ENCODE measurements around the gene ORM1.

The ORM1 gene

DNA sequence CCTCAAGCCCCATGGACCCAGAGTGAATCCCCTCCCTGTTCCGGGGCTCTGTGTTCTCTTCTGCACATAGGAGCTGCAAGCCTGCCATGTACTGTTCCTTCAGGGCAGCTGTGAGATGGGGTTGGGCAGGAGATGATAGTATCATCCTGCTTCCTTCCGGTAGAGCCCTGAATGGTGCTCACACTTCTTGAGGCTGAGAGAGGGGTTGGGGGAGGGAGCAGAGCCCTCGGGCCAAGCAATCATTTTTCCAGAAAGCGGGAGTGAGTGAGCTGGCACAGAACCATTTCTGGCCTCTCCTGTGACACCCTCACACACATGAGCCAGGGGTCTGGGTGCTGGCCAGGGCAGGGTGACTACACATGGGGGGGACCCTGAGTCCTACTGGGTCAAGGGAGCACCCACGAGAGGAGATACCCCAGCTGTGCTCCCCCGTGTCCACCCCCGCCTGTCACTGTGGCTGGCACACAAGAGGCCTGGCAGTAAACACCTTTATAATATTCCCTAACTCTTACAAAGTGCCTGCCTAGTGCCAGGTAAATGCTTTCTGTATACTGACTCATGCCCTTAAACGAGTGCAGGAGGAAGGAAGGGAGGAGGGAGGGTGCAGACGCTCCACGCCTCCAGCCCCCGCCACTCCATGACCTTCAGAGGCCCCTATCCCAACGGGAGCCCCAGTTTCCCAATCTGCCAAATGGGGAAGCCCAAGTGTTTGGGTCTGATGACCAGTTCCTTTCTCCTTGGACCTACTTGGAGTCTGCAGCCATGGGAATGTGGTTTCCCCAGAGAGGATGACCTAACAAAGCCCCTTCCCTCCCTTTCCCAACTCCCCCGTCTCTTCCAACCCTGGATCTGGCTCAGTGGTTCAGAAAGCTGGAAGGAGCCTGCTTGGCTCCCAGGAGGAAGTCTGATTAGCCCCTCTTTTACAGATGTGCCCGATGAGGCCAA is 49.3 kb downstream of the ORM1 start:
- Histone ChIP-seq H3K4me3 (ENCODE audit: low read depth in 1 of 2, low read length in 2 of 2) (no peak overlapping the region), H3K9me3 (ENCODE audit: control insufficient read depth in 1 of 2, low read length in 2 of 2) (no peaks in the 10 kb centered on the region), H3K36me3 (ENCODE audit: control insufficient read depth in 1 of 2, insufficient read depth in 2 of 2, low read length in 2 of 2) (peaks cover 37 to 67% of the 10 kb centered on the region in 2 donors), H3K4me1 (ENCODE audit: control insufficient read depth in 1 of 2, insufficient read depth in 2 of 2, low read length in 2 of 2) (peaks cover 33 to 43% of the 10 kb centered on the region in 2 donors), H3K27ac (ENCODE audit: low read depth, low read length) (peak overlapping the region; percentile 61), H3K27me3 (ENCODE audit: control insufficient read depth in 1 of 2, insufficient read depth in 2 of 2, low read length in 2 of 2) (no peaks in the 10 kb centered on the region), H3K9ac (ENCODE audit: low read depth in 1 of 2, low read length in 2 of 2) (peak overlapping the region in 1 of 2 donors; percentile 37)

DNA sequence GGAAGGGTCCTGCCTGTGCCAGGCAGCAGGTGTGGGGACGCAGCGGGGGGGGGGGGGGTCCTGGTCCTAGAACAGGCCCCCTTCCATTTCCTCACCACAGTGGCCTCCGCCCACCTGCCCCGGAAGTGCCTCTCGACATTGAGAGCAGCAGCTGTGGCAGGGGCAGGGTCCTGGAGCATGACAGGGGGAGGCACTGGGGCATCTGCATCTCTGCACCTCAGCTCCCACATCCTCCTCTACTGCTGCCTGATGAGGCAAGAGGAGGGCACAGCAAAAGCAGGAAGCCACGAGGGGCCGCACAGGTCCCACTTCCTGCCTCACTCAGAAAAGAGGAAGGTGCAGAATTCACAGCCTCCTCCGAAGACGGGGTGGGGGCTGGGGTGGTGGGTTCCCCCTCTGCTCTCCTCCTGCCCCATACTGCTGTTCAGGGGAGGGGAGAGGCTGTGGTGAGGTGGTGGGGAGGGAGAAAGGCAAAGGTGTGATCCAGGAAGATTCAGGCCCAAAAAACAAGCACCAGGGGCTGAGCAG is 50.1 kb downstream of the ORM1 start:
- H3K27ac ChIP-seq (ENCODE audit: low read depth, low read length) = peak overlapping the region; percentile 35
- peaks cover 37 to 67% of the 10 kb centered on the region in 2 donors for H3K36me3 ChIP-seq (ENCODE audit: control insufficient read depth in 1 of 2, insufficient read depth in 2 of 2, low read length in 2 of 2)
- no peaks in the 10 kb centered on the region for H3K9me3 ChIP-seq (ENCODE audit: control insufficient read depth in 1 of 2, low read length in 2 of 2)
- no peaks in the 10 kb centered on the region for H3K27me3 ChIP-seq (ENCODE audit: control insufficient read depth in 1 of 2, insufficient read depth in 2 of 2, low read length in 2 of 2)
- no peak overlapping the region for H3K4me3 ChIP-seq (ENCODE audit: low read depth in 1 of 2, low read length in 2 of 2)
- H3K9ac ChIP-seq (ENCODE audit: low read depth in 1 of 2, low read length in 2 of 2) = no peak overlapping the region
- H3K4me1 ChIP-seq (ENCODE audit: control insufficient read depth in 1 of 2, insufficient read depth in 2 of 2, low read length in 2 of 2) = peaks cover 26 to 38% of the 10 kb centered on the region in 2 donors

DNA sequence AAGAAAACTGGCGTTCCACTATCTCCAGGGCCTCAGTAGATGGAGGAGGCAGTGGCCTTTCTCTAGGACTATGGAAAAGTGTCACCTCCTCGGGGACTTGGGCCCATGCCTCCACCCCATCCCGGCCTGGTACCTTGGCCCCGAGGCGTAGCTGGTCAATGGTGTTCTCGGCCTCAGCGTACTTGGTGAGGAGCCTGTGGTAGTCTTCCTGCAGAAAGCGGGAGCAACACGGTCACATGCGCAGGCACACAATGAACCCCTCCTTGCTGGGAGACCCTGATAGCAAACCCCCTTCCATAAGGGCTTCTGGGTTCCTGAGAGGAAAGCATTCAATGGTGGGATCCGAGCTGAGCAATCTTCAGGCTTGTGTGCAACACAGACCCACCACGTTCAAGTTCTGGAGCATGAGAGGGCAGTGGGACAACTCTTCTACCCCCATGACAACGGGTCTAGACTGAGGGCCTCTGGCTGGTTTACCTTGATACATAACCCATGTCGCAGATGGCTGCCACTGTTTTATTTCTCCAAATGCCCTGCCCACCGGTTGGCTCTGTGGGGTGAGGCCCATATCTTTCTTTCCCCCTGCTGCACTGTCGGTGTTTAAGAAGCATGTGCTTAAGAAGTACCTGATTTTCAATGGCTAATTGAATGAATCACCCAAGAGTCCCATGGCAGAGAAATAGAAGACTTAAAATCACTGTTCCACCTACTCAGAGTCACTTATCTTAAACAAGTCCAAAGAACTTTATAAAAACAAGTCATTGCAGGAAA is 51.2 kb downstream of the ORM1 start:
- Histone ChIP-seq H3K27ac (ENCODE audit: low read depth, low read length) (no peak overlapping the region), H3K27me3 (ENCODE audit: control insufficient read depth in 1 of 2, insufficient read depth in 2 of 2, low read length in 2 of 2) (no peaks in the 10 kb centered on the region), H3K9ac (ENCODE audit: low read depth in 1 of 2, low read length in 2 of 2) (no peak overlapping the region), H3K9me3 (ENCODE audit: control insufficient read depth in 1 of 2, low read length in 2 of 2) (no peaks in the 10 kb centered on the region), H3K4me3 (ENCODE audit: low read depth in 1 of 2, low read length in 2 of 2) (no peak overlapping the region), H3K36me3 (ENCODE audit: control insufficient read depth in 1 of 2, insufficient read depth in 2 of 2, low read length in 2 of 2) (peaks cover 34 to 68% of the 10 kb centered on the region in 2 donors), H3K4me1 (ENCODE audit: control insufficient read depth in 1 of 2, insufficient read depth in 2 of 2, low read length in 2 of 2) (peaks cover 25 to 44% of the 10 kb centered on the region in 2 donors)

DNA sequence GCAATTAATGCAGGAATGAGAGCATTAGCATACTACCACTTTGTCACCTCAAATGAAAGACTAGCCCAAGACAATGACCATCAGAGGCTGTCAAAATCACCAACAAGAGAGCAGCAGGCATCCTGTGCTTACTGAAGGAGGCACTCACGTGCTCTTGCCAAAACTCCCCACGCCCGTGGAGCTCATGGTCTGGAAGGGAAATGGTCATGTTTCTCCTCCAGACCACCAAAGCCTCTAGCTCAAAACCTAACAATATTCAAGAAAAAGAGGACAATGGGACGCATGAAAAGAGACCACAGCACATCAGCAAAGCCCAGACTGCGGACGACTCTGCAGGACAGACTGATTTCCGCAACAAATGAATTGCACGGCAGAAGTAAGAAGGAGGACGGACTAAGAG is 52.0 kb downstream of the ORM1 start:
- H3K9me3 ChIP-seq (ENCODE audit: control insufficient read depth in 1 of 2, low read length in 2 of 2) = no peaks in the 10 kb centered on the region
- H3K4me3 ChIP-seq (ENCODE audit: low read depth in 1 of 2, low read length in 2 of 2) = no peak overlapping the region
- no peaks in the 10 kb centered on the region for H3K27me3 ChIP-seq (ENCODE audit: control insufficient read depth in 1 of 2, insufficient read depth in 2 of 2, low read length in 2 of 2)
- H3K4me1 ChIP-seq (ENCODE audit: control insufficient read depth in 1 of 2, insufficient read depth in 2 of 2, low read length in 2 of 2) = peaks cover 25 to 42% of the 10 kb centered on the region in 2 donors
- H3K27ac ChIP-seq (ENCODE audit: low read depth, low read length) = no peak overlapping the region
- no peak overlapping the region for H3K9ac ChIP-seq (ENCODE audit: low read depth in 1 of 2, low read length in 2 of 2)
- H3K36me3 ChIP-seq (ENCODE audit: control insufficient read depth in 1 of 2, insufficient read depth in 2 of 2, low read length in 2 of 2) = peaks cover 40 to 68% of the 10 kb centered on the region in 2 donors

DNA sequence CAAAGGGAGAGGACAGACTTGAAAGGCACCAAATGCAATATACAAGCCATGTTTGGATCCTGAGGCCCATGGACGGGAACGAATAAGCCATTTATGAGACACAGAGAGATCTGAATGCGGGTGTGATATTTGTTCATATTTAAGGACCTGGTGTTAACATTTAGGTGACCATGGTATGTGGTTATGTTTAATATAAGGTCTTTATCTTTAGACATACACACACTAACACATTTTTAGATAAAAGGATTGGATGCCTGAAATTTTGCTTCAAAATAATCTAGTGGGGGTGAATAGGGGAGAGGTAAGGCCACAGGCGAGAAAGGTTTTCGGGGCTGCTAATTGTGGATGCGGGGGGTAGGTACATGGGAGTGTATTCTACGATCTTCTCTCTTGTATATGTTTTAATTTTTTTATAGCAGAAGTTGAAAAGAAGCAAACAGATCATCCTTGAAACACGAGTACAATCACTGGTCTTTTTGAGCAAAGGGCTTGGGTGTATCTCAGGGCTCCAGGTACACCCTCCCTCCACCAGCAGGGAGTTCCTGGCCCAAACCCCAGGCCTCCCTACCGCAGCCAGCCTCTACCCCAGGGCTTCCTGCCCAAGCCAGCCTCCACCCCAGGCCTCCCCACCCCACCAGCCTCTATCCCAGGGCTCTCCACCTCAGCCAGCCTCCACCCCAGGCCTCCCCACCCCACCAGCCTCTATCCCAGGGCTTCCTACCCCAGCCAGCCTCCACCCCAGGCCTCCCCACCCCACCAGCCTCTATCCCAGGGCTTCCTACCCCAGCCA is 52.7 kb downstream of the ORM1 start:
- no peak overlapping the region for H3K27ac ChIP-seq (ENCODE audit: low read depth, low read length)
- peaks cover 40 to 74% of the 10 kb centered on the region in 2 donors for H3K36me3 ChIP-seq (ENCODE audit: control insufficient read depth in 1 of 2, insufficient read depth in 2 of 2, low read length in 2 of 2)
- no peaks in the 10 kb centered on the region for H3K9me3 ChIP-seq (ENCODE audit: control insufficient read depth in 1 of 2, low read length in 2 of 2)
- H3K9ac ChIP-seq (ENCODE audit: low read depth in 1 of 2, low read length in 2 of 2) = no peak overlapping the region
- no peak overlapping the region for H3K4me3 ChIP-seq (ENCODE audit: low read depth in 1 of 2, low read length in 2 of 2)
- H3K4me1 ChIP-seq (ENCODE audit: control insufficient read depth in 1 of 2, insufficient read depth in 2 of 2, low read length in 2 of 2) = peaks cover 25 to 42% of the 10 kb centered on the region in 2 donors
- no peaks in the 10 kb centered on the region for H3K27me3 ChIP-seq (ENCODE audit: control insufficient read depth in 1 of 2, insufficient read depth in 2 of 2, low read length in 2 of 2)

All from duodenal mucosa (tissue), 2 donors.